GM10266 (cell line): Measurements from ENCODE around the gene RPL38.
A peak's percentile ranks its signal among the peaks of the same experiment; 100 is the strongest.

ENCODE experiments used
- DNase-seq: peaks from one replicate; pipeline ENCODE4 v3.0.0; 2012; ENCODE audit errors: extremely low spot score
- TF ChIP-seq, protein P1 (sequence below): IDR thresholded peaks from 2 replicates; pipeline ENCODE4 v1.5.1; 2012; ENCODE audit warnings: mild to moderate bottlenecking, low read depth; ENCODE audit not compliant: control insufficient read depth, insufficient read depth; ENCODE audit errors: missing control alignments

The RPL38 gene

DNA sequence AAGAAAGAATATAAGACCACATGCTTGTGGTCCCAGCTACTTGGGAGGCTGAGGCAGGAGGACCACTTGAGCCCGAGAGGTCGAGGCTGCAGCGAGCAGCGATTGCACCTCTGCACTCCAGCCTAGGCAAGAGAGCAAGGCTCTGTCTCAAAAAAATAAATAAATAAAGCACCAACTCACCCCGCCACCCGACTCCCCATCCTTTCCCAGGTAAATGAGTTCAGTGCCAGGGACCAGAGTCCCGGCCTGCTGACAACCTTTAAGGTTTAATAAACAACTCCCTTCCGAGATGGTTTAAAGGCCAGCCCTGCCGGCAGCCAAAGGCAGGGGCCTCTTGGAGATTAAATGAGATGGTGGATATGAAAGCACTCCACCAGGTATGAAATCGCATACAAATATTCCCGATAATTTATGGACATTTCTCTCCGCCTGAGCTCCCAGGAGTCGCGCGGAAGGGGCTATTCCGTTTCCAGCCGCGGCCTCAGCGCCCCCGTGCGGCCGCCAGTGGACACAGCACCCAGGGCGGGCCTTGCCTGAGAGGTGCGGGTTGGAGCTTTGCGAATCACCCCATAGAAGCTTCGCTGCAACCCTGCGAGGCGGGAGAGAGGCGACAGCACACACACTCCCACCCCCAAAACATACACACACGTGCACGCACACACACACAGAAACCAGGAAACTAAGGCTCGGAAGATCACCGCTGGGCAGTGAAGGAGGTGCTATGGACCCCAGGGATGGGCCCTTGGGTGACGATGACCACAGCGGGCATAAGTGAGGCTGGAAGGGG lies 4.0 kb upstream of the RPL38 start:
- DNase-seq: peak; percentile 75
- TF ChIP-seq, protein P1, sequence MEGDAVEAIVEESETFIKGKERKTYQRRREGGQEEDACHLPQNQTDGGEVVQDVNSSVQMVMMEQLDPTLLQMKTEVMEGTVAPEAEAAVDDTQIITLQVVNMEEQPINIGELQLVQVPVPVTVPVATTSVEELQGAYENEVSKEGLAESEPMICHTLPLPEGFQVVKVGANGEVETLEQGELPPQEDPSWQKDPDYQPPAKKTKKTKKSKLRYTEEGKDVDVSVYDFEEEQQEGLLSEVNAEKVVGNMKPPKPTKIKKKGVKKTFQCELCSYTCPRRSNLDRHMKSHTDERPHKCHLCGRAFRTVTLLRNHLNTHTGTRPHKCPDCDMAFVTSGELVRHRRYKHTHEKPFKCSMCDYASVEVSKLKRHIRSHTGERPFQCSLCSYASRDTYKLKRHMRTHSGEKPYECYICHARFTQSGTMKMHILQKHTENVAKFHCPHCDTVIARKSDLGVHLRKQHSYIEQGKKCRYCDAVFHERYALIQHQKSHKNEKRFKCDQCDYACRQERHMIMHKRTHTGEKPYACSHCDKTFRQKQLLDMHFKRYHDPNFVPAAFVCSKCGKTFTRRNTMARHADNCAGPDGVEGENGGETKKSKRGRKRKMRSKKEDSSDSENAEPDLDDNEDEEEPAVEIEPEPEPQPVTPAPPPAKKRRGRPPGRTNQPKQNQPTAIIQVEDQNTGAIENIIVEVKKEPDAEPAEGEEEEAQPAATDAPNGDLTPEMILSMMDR: peak; percentile 94

DNA sequence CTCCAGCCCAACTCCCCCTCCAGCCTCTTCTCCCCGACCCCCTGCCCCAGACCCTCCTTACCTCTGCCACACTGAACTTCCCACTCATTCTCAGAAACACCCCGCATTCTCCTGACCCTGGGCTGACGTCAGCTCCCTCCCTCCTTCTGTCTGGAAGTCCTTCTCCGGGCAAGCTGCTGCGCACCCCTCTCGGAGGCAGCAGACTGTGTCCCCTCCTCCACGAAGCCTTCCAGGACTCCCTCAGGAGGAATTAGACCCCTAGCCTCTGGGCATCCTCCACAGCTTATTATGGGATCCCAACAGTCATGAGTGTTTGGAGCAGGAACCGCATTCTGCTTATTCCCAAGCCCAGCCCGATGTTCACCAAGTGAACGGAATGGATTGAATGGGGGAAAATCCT lies 3.4 kb upstream of the RPL38 start:
- TF ChIP-seq, protein P1: no peak

DNA sequence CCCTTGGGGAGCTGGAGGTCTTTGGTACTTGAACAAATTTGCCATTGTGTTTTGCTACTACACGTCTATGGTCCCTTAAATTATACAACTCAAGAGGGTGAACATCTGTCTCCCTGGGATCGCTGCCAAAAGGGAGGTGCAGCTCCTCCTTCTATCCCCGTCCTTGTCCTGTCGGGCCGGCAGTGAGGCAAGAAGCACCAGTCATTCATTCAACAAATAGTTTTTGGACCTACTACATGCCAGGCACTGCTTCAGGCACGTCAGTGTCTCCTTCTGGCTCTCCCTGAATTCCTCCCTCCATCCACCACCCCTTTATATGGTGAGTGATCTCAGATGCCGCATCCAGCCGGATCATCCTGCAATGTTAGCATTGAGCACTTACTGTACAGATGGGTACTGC lies 2.2 kb upstream of the RPL38 start:
- no peak for DNase-seq
- TF ChIP-seq, protein P1: no peak

More for the DNA sequence above, 3.4 kb upstream of the RPL38 start:
- no peak for DNase-seq

DNA sequence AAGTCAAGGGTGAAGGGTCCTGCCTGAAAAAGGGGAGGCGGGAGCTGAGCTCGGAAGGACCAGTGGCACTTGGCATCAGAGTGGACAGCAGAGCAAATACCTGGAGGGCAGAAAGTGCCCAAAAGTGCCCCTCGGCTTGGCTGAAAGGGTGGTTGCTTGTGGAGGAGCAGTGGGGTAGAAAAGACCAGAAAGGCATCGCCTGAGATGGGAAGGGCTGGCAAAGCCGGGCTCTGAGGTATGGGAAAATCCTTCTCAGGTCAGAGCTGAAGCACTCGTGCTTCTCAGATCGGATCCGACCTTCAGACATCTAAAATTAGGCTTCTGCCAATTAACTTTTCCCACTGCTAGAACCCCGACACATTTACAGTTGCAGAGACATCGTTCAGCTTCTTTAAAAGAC lies 1.5 kb upstream of the RPL38 start:
- TF ChIP-seq, protein P1: no peak
- DNase-seq: no peak

DNA sequence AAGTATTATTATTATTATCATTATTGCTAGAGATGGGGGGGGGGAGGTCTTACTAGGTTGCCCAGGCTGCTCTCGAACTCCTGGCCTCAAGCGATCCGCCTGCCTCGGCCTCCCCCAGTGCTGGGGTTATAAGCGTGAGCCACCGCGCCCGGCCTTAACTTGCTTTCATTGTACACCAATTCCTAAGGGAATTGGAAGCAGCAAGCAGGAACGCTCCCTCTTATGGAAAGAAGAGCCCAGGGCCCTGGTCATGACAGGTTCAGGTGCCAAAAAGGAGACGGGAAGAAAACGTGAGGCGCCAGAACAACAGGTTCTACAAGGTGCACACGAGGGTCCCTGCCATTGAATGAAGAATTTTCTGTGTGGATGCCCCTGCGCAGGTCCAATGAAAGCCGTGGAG lies 540 bp upstream of the RPL38 start:
- TF ChIP-seq, protein P1: no peak
- DNase-seq: no peak

DNA sequence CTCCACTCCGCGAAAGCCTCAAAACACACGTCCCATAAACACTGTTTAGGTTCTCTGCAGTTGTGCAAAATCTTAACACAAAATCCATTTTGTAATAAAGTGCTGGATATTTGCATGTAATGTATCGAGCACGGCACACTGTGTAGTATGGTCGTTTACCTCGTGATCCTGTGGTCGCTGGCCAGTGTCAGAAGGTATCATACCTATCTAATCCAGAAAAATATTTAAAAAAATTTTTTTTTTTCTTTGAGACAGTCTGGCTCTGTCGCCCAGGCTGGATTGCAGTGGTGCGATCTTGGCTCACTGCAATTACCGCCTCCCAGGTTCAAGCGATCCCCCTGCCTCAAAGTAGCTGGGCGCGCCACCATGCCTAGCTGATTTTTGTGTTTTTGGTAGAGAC lies 996 bp downstream of the RPL38 start:
- no peak for DNase-seq

DNA sequence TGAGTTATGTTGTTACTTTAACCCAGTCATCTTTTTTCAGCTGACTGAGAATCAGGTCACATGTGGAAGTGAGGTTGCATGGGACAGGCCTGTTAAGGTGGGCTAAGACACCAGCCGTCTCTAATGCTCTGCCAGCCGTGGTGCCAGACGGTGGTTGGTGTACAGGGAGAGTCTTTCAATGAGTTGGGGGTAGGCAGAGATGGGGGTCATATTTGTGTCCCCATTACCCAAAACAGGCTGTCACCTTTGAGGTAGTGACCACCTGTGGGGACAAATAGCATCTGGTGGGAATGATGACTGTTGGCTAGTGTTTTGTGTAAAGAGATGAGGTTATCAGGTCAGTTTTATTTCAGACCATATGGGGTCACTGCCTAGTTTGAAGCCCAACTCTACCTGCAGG lies 1.8 kb downstream of the RPL38 start:
- DNase-seq: no peak
- TF ChIP-seq, protein P1: no peak

More for the DNA sequence above, 996 bp downstream of the RPL38 start:
- TF ChIP-seq, protein P1: no peak
